Fibroblast of mammary gland (primary cell): ENCODE data around the gene TSPYL6.

Experiments used
- DNase-seq: peaks from one replicate; pipeline ENCODE4 v3.0.0-alpha.2; 2010; ENCODE audit warnings: low read depth
- H3K4me3 ChIP-seq: 2 replicates; pipeline ENCODE4 v1.5.1; 2011; ENCODE audit warnings: low read depth, mild to moderate bottlenecking, low read length, moderate library complexity; ENCODE audit not compliant: control insufficient read depth
- CTCF ChIP-seq: conservative IDR thresholded peaks from 2 replicates; pipeline ENCODE4 v1.5.1; 2011; ENCODE audit warnings: low read depth, low read length, inconsistent platforms; ENCODE audit not compliant: control insufficient read depth, insufficient read depth

The TSPYL6 gene

DNA sequence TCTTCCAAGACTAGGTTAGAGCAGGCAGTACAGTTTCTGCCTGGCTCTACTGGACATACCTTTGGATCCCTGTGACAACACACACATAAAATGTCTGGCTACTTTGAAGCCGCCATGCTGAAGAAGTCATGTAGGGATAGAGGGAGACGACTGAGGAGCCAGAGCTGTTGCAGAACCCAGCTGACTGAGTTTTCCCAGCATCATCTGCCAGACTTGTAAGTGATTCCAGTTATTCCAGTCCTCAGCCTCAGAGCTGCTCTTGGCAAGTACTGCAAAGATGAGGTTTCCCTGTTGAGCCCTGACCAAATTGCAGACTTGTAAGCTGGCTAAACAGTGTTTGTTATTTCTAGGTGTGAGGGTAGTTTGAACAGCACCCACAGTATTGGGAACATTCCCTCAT lies 31.5 kb upstream of the TSPYL6 start:
- no peak for DNase-seq
- TF ChIP-seq CTCF = no peak

DNA sequence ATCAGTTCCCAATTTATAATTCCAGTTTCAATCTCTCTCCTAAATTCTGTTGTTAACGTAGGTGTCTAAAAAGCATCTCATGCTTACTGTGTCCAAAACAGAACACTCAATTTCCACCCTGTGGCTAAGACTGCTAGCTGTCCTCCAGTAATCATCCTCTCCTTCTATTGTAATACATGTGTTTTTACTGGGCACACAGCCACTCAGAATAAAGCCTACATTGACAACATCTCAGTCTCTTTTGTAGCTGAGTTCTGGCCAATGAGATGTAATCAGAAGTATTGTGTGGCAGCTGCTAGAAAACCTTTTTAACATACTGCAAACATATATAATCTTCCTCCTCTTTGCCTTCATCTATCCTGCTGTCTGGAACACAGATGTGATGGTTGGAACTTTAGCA lies 29.4 kb upstream of the TSPYL6 start:
- no peak for DNase-seq
- no peak for TF ChIP-seq CTCF
- H3K4me3 ChIP-seq = no peak overlapping the region

More for the DNA sequence above, 31.5 kb upstream of the TSPYL6 start:
- no peak overlapping the region for H3K4me3 ChIP-seq

- no peak for TF ChIP-seq CTCF
- no peak overlapping the region for H3K4me3 ChIP-seq
- no peak for DNase-seq
Observed at GRCh38 chr2:54284826-54285225, 28.8 kb upstream of the TSPYL6 start.

GRCh38 chr2:54279385-54279784 lies 23.4 kb upstream of the TSPYL6 start:
- no peak overlapping the region for H3K4me3 ChIP-seq
- peak; percentile 31 for TF ChIP-seq CTCF
- no peak for DNase-seq

DNA sequence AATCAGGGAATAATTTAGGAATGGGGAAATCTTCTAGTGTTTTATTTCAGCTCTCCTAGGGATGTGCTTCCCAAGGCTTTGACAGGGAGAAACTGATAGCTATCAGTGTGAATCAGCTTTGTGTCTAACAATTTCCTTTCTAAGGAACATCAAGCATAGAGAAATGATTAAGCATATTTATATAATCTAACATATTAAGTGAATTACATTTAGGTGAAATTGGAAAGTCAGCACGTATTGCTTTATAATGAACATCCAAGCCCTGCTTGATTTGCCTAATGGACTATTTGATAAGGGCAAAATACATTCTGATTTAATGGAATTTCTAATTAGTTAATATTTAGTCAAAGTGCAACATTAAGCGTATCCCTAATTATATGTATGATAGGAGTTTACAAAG lies 19.5 kb upstream of the TSPYL6 start:
- no peak for DNase-seq
- H3K4me3 ChIP-seq = no peak overlapping the region
- TF ChIP-seq CTCF = no peak

DNA sequence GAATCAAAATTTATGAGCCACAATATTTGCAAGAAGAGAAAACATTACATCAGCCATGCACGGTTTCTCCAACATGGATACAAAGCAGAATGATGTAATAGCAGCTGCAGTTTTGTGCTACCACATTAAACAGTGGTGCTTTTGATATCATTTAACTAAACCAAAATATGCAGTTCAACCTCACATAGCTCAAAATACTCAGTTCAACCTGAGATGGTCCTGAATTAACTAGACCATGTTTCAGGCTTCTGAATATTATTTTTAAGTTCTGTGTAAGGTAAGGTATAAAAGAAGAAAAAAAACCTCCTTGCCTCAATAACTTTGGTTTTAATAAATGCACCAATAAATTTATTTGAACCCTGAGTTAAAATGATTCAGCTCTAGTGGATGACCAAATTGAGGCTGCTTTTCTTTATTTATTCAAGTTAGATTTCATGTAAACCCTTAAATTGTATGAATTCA lies 18.8 kb upstream of the TSPYL6 start:
- no peak for TF ChIP-seq CTCF
- peak; percentile 59 for DNase-seq

More for the DNA sequence above, 18.8 kb upstream of the TSPYL6 start:
- no peak overlapping the region for H3K4me3 ChIP-seq
